HG03196 (cell line): Measurements from ENCODE around the gene GTF3C4.

ENCODE experiments used
- ATAC-seq: cut with Tn5 transposase; IDR thresholded peaks from one replicate; pipeline ENCODE4 v1.9.1; 2021; ENCODE audit not compliant: unreplicated experiment

The GTF3C4 gene

DNA sequence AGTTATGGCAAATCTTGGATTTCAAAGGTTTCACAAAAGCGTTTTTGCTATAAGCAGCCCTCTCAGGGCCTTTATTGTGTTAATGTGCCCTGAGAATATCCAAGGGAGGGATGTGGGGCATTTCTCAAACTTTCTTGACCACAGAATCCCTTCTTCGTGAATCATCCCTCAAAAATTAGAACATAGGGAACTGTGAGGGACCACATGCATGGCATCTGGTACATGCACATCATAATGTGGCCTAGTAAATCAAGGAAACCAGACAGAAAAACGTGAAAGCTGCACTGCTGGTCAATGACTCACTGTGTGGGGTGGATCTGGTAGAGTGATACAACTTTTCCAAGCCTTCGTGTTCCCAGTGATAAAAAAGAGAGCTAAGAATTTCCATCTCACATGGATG, 22.9 kb upstream of the GTF3C4 start:
- ATAC-seq, result no peak

DNA sequence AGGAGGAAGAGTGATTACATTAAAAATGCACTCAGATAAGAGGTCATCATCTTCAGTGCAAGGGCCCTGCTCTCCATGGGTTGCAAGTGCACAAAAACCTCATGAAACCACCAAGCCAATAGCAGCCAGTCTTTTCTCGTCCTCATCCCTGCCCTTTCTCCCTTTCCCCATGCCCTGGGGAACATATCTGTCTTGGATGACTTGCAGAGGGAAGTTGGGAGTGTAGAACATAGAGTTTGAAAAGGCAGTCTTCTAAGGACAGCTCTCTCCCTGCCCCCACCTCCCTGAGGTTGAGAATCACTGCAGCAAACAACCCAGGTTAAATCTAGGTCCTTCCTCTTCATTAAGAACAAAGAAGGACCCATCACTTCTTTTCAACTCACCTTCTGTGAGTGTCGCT, 22.5 kb upstream of the GTF3C4 start:
- ATAC-seq, result no peak

DNA sequence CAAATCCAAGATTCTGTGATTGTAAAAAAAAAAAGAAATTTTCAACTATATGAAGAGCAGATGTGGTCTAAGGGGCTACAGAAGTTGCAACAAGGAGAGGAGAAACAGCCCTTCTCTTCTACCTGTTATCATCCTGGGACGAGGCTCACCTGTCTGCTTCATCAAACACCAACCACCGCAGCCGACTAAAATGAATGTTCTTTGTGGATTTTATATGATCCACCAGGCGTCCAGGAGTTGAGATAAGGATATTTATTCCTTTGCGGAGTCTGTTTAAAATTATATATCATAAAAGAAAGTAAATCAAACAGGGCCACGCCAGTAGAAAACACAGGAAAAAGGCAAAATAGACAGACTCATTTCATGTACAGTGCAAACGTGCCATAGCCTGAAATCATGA, 22.0 kb upstream of the GTF3C4 start:
- ATAC-seq, result no peak

DNA sequence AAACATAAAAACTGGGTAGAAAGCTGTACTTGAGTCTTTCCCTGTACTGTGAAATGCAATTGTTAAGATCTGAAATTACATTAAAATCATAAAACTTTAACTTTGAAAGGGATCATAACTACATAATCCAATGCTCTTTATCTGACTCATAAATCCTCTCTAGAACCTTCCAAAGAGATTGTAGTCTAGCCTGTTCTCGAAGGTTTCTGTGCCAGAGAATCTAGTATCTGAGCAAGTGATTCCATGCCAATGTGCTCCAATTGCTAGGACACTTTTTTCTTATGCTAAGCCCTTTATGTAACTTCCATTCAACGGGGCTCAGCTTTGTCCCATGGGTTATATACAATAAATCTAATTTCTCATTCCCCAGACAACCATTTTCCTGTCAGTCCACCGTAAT, 21.6 kb upstream of the GTF3C4 start:
- no peak for ATAC-seq

DNA sequence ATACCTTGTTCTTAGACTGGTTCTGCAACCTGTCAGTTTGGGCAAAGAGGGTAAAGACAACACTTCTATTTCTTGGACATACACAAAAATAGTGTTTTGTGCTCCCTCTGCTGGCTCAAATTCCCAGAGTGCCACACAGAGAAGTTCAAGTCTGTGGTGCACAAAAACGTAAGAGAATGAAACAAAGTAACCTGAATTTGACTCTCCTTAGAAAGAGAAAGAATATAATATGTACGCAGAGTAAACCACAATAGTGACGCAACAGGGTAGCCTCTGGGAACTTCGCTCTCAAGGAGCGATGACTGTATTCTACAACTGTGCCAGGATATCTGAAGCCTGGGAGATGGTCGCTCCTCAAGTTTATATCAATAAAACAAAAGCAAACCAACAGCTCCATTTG, 19.0 kb upstream of the GTF3C4 start:
- ATAC-seq, result no peak

DNA sequence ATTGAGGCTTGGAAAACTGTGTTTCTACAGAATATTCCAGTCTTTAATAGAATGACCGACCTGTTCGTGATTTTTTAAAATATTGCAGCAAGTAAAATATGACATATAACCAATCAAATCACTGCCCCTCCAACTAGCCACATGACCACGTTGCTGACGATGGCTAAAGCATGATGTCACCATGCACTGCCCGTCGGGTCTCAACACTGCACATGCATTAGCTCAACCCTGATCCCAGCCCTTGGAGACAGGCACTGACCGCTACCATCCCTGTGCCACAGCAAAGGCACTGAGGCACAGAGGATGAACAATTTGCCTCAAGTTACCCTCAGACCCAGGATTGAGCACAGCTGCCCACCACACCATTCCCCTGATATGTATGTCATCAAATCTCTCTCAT, 14.0 kb upstream of the GTF3C4 start:
- no peak for ATAC-seq

DNA sequence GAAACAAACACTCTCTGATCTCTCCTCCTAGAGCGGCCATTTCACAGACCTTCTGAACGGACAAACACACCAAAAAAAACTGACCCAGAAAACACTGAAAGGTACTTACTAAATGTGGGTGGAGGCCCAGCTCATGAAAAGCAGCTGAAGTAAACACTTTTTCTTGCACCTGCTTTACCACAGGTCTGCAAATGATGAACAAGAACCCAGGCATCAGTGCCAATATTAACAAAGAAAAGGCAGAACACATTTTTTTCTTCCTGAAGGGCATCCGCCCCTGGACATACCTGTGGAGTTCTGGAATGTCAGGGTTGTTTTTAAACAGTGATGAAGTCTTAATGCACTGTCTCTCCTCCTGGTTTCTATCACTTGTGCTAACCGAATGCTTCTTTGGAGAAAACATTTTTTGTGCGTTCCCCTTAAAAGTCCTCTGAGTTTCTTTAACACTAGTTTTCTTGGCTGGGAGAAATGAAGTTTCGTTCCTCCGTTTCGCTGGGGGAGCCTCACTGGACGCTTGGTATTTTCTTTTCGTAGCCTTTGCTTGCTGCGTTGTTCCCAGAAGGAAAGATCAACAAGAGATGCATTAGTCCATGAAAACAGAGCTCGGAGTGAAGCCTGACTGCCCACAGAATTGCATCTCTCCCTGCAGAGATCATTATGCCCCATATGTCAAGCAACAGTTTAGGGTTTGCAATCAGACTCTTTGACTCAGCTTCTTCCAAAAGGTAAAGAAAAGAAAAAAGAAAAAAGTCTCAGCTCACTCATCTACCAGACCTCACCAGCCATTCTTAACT, 7.9 kb upstream of the GTF3C4 start:
- ATAC-seq, result no peak

DNA sequence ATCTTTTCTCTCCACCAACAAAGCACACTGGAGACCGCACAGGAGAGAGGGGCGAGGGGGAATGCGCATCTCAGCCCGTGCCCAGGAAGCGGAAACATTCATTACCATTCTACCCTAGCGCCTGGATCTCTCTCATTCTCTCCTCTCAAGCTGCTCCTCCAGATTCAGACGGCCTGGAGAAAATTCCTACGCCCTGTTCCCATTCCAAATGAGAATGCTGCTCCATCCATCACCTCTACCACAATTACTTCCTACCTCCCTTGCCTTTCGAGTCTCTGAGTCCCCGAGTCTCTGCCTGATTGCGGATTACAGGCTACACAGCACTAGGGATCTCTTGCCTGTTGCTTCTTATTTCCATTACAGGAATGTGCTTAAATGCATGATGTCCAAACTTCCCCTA, 7.1 kb upstream of the GTF3C4 start:
- ATAC-seq, result no peak

DNA sequence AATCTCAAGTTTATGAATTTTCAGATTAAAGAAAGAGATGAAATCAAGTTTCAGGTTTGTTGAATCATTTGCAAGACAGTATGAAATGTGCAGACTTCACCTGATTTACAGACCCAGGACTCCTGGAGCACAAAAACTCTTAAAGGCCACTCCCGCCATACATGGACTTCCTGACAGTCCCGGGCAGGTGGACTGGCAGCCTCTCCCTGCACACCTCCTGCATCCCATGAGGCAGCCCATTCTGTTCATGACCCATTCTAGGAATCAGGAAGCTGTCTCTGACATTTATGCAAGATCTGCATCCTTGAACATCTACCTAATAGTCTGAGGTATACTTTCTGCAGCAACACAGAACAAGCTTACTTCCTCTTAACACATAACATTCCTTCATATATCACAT, 6.4 kb upstream of the GTF3C4 start:
- no peak for ATAC-seq

DNA sequence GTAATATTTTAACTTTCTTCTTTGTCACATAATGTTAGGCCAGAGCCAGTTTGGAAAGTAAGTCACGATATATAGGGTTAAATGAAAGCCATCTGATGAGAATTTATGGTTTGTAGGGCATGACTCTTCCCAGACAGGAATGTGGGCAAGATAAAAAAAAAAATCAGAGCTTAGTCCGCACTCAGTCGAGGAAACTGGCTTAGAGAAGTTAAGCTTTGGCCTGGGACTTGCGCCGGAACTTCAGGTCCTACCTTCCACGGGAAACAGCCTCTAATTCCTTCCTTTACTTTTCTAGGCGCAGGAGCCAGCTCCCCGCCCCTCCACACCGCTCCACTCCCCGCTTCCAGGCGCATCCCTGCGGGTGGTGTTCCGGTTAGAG, 956 bp upstream of the GTF3C4 start:
- no peak for ATAC-seq

DNA sequence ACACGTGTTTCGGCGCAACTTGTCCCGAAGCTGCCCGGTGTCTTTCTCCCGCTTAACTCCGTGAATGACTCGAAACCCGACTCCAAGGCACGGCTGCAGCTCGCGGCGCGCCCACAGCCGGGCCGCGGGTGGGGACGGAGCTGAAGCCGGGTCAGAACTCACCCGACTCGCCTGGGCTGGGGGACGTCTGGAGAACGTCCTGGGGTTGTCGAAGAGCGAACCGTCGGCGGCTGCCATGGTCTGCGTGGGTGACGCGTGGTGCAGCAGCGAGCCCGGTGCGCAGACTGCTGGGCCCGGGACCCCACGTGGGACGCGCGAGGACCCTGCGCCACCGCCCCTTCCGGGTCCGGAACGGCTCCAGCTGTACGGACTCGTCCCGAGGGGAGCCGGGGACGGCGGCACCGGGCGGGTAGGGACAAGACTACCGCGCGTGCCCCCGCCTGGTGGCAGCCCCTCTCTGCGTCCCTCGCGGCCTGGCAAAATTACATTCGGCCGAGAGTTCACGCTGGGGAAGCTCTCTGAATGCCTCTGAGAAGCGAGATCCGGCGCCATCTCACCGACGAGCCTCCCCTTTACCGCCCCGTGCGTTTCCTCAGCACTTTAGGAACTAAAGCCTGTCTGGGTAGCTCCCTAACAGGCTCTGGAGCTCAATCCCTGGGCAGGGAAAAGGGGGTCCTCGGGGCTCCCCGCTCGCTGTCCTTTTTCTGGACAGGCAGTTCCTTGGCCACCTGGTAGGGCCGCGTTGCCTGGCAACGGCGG, 387 bp upstream of the GTF3C4 start, which contains the start of gene DDX31:
Gene DDX31, minus strand, starts transcription at position 286 of the 759 bp plus-strand sequence. Its CDS starts 49 bp downstream, at position 237.
- peak; percentile 63 for ATAC-seq

DNA sequence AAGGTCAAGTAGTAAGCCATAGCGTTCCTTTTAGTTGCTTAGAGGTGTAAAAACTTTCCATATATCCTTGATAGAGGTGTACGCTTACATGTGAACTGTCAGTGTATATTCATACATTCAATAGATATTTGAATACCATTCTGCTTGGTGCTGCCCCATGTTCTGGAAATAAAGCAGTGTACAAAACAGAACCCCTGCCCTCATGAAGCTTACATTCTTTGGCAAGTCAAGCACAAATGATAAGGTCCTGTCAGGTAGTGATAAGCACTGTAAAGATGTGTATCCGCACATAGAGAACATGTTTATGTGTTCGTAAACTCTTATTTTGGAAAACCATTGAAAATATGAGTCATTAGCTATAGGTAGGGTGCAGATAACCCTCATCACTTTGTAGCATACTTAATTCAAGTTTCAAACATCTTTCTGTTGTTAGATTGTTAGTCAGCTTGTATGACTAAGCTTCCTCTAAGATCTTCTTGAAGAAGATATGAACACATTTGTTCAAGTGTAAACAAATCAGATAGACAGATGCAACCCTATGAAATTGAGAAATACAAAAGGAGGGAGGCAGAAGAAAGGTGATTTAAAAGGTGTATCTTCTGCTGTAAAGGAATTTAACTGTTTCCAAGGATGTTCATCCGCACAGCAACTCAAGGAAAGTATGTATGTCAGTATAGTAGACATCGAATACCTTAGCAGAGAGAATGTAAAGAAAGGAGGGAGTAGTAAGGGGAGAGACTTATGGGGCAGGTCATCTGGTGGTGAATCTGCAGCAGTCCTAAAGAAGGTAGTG, 1.6 kb downstream of the GTF3C4 start:
- no peak for ATAC-seq

DNA sequence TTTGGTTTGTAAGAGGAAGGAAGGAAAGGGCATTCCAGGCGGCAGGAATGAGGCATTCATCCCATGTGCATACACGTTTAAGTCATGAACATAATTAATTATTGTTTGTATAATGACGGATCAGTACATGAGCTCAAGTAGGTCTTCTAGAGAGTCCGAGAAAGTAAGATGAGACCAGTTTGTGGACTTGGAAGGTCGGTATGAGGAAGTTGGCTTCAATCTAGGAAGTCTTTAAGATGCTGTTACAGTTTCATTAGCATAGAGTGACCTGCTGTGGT, 2.1 kb downstream of the GTF3C4 start:
- no peak for ATAC-seq

DNA sequence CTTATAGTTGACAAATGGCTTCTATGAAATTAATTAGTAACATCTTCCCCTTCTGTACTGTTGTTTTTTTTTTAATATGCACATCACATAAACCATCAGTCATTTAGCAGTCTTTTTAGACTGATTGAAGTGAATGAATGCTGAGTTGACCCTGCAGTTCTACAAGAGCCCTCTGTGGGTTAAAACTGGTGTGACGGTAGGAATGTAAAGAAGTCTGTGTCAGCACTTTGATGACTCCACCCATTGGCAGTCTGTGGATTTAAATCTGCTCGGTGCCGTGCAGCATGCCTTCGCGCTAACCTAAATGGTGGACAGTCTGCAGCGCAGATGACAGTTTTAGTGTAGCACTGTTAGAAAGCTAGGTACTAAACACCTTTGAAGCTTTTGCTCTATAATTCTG, 3.1 kb downstream of the GTF3C4 start:
- ATAC-seq, result no peak

DNA sequence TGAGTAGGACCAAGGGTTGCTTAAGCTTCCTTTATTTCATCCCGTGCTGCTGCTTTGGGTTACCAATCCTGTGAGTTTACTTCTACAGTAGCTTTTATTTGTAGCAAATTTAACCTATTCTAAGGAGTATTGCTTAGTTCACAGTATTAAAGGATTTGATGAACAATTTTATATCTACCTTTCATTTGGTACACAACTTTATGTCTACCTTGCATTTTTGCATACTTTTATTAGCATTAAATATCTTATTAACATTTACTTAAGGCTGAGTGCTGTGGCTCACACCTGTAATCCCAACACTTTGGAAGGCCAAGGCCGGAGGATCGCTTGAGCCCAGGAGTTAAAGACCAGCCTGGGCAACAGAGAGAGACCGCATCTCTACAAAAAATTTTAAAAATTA, 4.2 kb downstream of the GTF3C4 start:
- no peak for ATAC-seq

DNA sequence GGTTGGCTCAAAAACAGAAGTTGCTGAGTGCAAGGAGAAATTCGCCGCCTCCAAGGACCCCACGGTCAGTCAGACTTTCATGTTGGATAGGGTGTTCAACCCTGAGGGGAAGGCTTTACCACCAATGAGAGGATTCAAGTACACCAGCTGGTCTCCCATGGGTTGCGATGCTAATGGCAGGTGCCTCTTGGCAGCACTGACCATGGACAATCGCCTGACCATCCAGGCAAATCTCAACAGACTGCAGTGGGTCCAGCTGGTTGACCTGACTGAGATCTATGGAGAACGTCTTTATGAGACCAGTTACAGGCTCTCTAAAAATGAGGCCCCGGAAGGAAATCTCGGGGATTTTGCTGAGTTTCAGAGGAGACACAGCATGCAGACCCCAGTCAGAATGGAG, 7.7 kb downstream of the GTF3C4 start:
- ATAC-seq, result no peak

DNA sequence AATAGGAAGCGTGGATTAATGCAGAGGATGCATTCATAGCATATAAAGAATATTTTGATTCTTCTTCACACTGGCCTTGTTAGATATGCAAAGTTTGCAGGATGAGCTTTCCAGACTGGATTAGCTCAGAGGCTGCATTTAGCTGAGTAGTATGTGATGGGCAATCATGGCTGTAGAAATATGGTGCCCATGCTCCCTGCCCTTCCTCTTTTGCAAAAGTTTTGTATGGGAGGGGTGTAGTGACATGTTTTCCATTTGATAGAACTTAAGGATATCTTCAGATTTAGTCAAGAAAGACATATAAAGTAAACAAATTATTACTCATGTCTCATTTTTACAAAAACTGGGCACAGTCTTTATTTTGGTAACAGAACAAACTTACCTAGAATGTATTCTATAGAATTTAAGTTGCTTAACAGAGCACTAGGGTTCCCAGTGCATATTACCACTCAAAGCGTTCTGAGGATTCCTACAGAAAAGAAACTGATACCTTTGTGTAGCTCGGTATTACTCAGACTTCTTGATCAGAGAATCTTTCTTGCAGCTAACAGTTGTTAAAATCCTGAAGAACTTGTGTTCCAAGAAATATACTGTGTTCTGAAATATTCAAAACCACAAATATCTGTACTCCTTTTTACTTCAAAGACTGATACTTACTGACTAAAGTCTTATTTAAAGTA, 9.8 kb downstream of the GTF3C4 start:
- no peak for ATAC-seq

DNA sequence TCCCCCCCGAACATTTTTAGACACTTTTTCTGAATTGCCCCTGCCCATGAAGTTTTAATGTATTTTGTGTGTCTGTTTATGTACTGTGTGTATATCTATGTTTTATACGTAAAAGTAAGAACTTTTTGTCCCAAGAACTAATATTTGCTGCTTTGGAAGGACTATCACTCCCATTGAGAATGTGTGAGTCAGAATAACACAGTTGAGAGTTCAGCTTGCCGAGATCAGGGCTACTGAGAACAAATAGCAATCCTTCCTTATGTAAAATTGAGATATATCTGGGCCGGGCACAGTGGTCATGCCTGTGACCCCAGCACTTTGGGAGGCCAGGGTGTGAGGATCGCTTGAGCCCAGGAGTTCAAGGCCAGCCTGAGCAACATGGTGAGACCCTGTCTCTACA, 11.3 kb downstream of the GTF3C4 start:
- no peak for ATAC-seq

DNA sequence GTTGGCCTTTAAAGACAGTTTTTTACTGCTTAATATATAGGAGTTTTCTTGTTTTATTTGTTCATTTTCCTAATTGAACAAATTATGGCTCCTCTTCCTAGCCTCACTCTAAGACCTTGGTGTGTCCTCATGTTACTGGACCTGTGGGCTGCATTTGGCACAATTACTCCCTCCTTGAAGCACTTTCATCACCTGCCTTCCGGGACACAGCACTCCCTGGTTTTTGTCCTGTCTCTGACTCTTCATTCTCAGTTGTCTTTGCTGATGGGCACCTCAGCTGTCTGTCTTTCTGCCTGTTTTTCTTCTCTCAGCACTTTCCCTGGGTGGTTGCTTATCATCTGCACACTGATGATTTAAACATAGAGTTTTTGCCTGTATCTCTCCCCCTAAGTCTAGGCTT, 13.6 kb downstream of the GTF3C4 start:
- ATAC-seq, result no peak

DNA sequence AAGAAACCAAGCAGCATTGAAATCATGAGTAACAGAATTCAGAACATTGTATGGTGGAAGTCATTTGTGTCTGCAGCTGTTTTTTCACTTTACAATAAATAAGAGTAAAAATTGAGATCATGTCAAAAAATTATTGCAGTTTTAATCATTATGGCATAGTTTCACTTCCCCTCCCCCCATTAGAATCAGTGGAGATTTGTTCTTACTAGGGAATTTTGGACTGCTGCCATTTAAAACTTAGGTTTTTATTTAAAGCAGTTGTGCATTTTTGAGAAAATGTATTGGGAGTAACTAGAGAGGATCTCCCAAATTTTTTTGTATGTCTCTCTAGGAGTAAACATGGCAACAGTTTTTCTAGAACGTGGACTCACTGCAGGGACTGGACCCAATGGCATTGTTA, 20.4 kb downstream of the GTF3C4 start:
- no peak for ATAC-seq

DNA sequence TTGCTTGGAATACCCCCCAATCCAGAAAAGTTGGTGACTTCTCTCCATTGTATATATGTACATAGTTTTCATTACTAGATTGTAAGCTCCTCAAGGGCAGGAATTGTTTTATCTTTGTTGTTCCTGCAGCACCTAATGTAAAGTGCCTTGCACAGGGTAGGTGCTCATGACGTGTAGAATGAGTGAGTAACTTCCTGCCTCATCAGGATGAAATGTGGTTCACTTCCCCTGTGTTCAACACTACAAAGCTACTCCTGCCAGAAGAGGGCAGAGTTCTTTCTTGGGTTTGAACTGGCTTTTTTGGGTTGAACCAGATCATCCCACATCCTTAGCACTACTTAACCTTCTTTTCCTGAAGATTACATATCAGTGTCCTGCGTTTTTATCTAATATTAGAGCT, 23.9 kb downstream of the GTF3C4 start:
- ATAC-seq, result no peak
